ENCODE data around the gene PRKAR2B. TPM values are rescaled to one million over a fixed set of nuclear protein-coding genes. Genes with fewer than 3 reads are reported as not detected.

PRKAR2B gene
- total RNA-seq, 1 donor from 2014 or later: 21.8 TPM

- H3K27me3 ChIP-seq (ENCODE audit: low read depth): no peaks in the 10 kb centered on the region
- no peak overlapping the region for H3K27ac ChIP-seq (replicated peaks)
- H3K36me3 ChIP-seq: no peaks in the 10 kb centered on the region
- no peak overlapping the region for H3K4me3 ChIP-seq
- no peaks in the 10 kb centered on the region for H3K9me3 ChIP-seq (replicated peaks)
- no peaks in the 10 kb centered on the region for H3K4me1 ChIP-seq
- no peak for TF ChIP-seq CTCF (IDR thresholded peaks at IDR 0.05; ENCODE audit: borderline replicate concordance)
- no peak for DNase-seq
- intact Hi-C loops (cut with micrococcal nuclease): loop anchor here (5.0 kb wide), 1 partner anchor 503 kb away; no protein-coding TSS in a partner anchor
Measured at GRCh38 chr7:107160389-107160788, 115.9 kb downstream of the PRKAR2B start.

GRCh38 chr7:107161415-107161814 lies 116.9 kb downstream of the PRKAR2B start:
- no peak for DNase-seq

GRCh38 chr7:107162475-107162874 lies 118.0 kb downstream of the PRKAR2B start:
- Histone ChIP-seq H3K4me3 (no peak overlapping the region), H3K36me3 (no peaks in the 10 kb centered on the region), H3K4me1 (peaks cover 9% of the 10 kb centered on the region), H3K27ac (replicated peaks) (no peak overlapping the region), H3K9me3 (replicated peaks) (no peaks in the 10 kb centered on the region), H3K27me3 (ENCODE audit: low read depth) (no peaks in the 10 kb centered on the region)
- intact Hi-C loops (cut with micrococcal nuclease): loop anchor here (5.0 kb wide), 1 partner anchor 505 kb away; no protein-coding TSS in a partner anchor
- TF ChIP-seq CTCF (IDR thresholded peaks at IDR 0.05; ENCODE audit: borderline replicate concordance): no peak
- DNase-seq: no peak

More at GRCh38 chr7:107161415-107161814, 116.9 kb downstream of the PRKAR2B start:
- H3K27ac ChIP-seq (replicated peaks): no peak overlapping the region
- no peak for TF ChIP-seq CTCF (IDR thresholded peaks at IDR 0.05; ENCODE audit: borderline replicate concordance)
- no peaks in the 10 kb centered on the region for H3K36me3 ChIP-seq
- no peak overlapping the region for H3K4me3 ChIP-seq
- H3K4me1 ChIP-seq: no peaks in the 10 kb centered on the region
- H3K9me3 ChIP-seq (replicated peaks): no peaks in the 10 kb centered on the region
- intact Hi-C loops (cut with micrococcal nuclease): loop anchor here (5.0 kb wide), 1 partner anchor 504 kb away; no protein-coding TSS in a partner anchor
- no peaks in the 10 kb centered on the region for H3K27me3 ChIP-seq (ENCODE audit: low read depth)

- peaks cover 12% of the 10 kb centered on the region for H3K4me1 ChIP-seq
- H3K36me3 ChIP-seq: no peaks in the 10 kb centered on the region
- DNase-seq: no peak
- no peak overlapping the region for H3K27ac ChIP-seq (replicated peaks)
- H3K27me3 ChIP-seq (ENCODE audit: low read depth): no peaks in the 10 kb centered on the region
- intact Hi-C loops (cut with micrococcal nuclease): loop anchor here (5.0 kb wide), 1 partner anchor 507 kb away; no protein-coding TSS in a partner anchor
- TF ChIP-seq CTCF (IDR thresholded peaks at IDR 0.05; ENCODE audit: borderline replicate concordance): no peak
- no peak overlapping the region for H3K4me3 ChIP-seq
- H3K9me3 ChIP-seq (replicated peaks): no peaks in the 10 kb centered on the region
Measured at GRCh38 chr7:107164092-107164491, 119.6 kb downstream of the PRKAR2B start.

GRCh38 chr7:107165341-107165740 lies 120.8 kb downstream of the PRKAR2B start:
- H3K27me3 ChIP-seq (ENCODE audit: low read depth): no peaks in the 10 kb centered on the region
- H3K4me1 ChIP-seq: peaks cover 22% of the 10 kb centered on the region
- no peaks in the 10 kb centered on the region for H3K36me3 ChIP-seq
- TF ChIP-seq CTCF (IDR thresholded peaks at IDR 0.05; ENCODE audit: borderline replicate concordance): no peak
- DNase-seq: no peak
- intact Hi-C loops (cut with micrococcal nuclease): no loop called here
- no peak overlapping the region for H3K27ac ChIP-seq (replicated peaks)
- no peak overlapping the region for H3K4me3 ChIP-seq
- no peaks in the 10 kb centered on the region for H3K9me3 ChIP-seq (replicated peaks)

All from left ventricle myocardium inferior (tissue), 1 donor.